ENCODE data around the gene DHX15.
A peak's percentile ranks its signal among the peaks of the same experiment; 100 is the strongest.
"Not testable (repeated sequence)": the region's sequence is repeated elsewhere in the genome, so short reads cannot be mapped to it uniquely, and the experiment has no call there.

DHX15 gene

DNA sequence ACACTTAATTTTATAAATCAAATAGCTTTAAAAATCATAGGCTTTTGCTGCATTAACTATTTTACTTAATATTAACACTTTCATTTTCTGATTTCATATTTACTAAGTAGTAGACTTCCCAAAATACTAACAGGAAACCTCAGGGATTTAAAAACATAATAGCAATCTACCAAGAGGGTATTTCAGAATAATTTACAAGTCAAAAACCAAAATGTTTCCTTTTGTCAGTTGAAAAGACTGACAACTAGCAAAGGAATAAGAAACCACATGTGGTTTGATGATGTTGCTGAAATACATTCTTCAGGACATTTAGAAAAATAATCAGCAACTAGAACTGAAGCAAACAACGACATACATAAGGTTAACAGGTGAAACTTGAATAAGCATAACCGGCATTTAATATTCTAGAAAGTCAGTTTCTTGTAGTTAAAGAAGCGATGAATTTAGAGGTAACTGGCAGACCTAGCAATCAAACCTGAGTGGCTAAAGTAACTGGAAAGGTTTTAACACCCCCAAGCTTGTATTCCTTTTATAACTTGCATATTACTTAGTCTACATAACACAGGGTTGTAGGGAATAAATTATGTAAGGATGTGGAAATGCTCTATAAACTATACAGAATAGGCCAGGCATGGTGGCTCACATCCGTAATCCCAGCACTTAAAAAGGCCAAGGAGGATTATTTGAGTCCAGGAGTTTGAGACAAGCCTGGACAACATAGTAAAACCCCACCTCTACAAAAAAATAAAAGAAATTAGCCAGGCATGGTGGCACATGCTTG is 40.0 kb downstream of the DHX15 start:
- no peak for DNase-seq (ENCODE audit: low spot score)

GRCh38 chr4:24537025-24537424 is 47.3 kb downstream of the DHX15 start:
- DNase-seq (ENCODE audit: low spot score): no peak

DNA sequence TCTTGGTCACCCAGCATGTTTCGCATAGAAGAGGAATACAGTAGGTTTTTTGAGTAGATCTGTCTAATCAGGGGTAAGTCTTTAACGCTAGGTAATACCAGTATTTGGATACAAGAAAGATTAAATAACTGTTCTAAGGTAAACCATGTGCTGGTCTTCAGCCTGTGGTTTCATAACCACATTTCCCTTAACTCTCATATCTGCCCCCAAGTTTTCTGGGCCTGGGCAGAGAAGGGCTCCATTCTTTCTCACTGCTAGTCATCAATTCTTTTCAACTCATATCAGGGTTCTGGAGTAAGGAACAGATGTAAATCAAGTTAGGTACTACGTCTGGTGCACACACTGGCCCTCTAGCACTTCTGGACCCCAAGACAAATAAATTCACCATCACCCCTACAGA is 49.0 kb downstream of the DHX15 start:
- no peak for DNase-seq (ENCODE audit: low spot score)

DNA sequence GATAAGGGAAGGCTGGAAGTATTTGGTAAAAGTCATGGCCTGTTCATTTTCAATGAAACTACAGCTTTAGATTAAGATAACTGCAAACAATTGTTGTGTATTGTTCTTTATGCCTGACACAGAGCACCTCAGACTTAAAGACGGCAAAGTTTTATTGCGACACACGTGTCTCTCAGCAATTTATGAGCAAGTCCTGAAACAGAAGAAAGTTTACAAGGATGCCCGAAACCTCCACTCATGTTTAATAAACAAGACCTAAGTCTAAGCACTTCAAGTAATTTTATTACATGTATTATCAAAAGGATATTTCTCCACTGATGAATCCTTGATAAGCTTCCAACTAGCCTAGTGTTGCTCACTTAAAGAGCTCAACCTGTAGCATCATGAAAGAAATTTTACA is 51.0 kb downstream of the DHX15 start:
- no peak for DNase-seq (ENCODE audit: low spot score)

DNA sequence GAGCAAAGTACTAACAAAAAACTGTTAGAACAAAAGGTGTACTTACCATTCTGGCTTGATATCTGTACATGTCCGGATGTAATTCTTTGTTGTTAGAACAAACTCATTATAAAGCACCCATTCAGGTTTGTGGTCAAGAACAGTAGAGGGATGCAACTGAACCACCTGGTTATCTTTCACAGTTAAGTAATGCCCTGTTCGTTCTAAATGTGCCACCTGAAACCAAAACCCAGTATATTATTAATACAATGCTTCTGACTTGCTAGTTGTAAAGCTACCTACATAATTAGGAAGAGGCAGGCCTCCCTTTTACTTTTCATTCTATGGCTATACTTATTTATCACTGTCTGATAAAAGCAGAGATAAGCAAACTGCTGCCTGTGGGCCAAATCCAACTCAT is 54.8 kb downstream of the DHX15 start:
- no peak for DNase-seq (ENCODE audit: low spot score)

- no peak for DNase-seq (ENCODE audit: low spot score)
Measured at GRCh38 chr4:24527371-24527770, 57.0 kb downstream of the DHX15 start.

- DNase-seq (ENCODE audit: low spot score): no peak
Measured at GRCh38 chr4:24521544-24521943, 62.8 kb downstream of the DHX15 start.

DNA sequence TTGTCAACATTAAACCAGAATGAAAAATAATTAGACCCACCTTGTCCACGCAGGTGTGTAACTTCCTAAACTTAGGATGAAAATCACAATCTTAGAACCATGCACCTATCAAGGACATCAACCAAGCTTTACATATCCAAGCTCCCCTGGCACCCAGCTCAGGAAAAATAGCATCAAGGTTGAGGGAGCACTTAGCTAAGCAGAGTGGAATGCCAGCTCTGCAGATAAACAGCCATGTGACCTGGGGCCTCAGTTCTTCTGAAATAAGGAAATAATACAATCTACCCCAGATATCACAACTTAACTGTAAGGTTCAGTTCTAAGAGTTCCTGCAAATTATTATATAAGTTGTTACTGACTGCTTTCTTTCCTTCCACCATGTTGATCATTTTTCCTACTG is 64.7 kb downstream of the DHX15 start:
- no peak for DNase-seq (ENCODE audit: low spot score)

DNA sequence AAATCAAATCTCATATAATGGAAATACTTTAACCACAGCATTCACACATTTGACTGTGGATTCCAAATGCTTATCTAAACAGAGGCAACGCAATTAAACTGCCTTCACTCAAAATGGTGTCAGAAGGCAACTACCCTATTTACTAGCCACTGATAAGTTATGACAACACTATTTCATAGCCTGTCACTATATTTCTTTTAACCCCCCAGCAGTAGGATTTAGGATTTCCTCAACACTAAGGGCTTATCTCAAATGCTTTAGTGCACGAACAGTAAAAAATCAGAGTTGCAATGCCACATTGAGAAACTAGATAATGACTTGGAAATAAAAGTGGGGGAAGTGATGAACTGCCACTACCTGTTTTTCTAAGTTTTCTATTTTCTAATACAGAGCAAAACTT is 66.7 kb downstream of the DHX15 start:
- no peak for DNase-seq (ENCODE audit: low spot score)

DNA sequence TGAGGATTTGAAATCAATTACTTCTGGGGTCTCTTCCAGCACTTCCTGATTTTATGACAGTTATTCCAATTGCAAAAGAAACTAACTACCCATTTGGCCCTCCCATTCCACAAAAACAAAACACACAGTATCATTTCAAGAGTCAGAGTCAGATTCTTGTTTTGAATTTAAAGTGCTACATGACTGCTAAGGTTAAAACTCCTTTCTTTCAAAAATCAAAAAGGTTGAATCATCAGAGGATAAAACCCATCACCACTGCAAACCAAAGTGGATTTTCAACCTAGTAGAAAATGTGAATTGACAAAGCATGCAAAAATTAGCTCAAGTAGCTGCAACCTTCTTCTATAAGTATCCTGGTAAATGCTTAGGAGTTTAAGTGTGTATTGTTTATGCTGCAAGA is 67.4 kb downstream of the DHX15 start:
- no peak for DNase-seq (ENCODE audit: low spot score)

DNA sequence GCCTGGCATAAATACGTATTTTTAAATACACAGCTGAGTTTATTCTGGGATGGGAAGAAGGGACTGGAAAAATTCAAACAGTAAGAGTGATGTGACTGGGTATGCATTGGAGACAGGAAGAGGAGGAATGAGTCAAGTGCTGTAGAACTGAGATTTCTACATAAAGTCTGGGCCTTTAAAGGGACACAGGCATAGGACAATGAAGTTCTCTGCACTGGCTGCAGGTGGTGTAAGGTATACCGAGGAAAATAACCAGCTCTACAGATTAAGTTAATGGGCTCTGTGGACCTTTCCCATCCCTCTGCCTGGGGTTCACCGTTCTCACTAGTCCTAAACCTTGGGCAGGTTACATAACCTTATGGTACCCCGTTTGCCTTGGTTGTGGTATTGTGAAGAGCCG is 68.7 kb downstream of the DHX15 start:
- DNase-seq (ENCODE audit: low spot score): no peak

- DNase-seq (ENCODE audit: low spot score): no peak
Measured at GRCh38 chr4:24514808-24515207, 69.5 kb downstream of the DHX15 start.

DNA sequence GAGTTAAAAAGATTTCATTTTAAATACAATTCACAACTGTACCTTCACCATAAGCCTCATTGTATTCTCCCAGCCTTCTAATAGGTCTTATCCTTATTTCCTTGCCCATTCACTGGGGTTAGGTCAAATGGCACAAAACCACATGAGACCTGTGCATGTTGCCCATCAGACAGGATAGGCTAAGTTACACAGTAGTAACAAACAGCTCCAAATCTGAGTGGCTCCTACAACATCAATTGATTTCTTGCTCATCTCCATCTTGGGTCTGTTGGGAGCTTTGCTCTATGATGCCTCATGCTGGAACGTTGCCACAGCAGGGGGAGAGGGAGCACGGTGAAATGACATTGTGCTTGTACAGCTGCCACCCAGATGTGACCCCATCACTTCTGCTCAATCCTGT is 70.6 kb downstream of the DHX15 start:
- no peak for DNase-seq (ENCODE audit: low spot score)

DNA sequence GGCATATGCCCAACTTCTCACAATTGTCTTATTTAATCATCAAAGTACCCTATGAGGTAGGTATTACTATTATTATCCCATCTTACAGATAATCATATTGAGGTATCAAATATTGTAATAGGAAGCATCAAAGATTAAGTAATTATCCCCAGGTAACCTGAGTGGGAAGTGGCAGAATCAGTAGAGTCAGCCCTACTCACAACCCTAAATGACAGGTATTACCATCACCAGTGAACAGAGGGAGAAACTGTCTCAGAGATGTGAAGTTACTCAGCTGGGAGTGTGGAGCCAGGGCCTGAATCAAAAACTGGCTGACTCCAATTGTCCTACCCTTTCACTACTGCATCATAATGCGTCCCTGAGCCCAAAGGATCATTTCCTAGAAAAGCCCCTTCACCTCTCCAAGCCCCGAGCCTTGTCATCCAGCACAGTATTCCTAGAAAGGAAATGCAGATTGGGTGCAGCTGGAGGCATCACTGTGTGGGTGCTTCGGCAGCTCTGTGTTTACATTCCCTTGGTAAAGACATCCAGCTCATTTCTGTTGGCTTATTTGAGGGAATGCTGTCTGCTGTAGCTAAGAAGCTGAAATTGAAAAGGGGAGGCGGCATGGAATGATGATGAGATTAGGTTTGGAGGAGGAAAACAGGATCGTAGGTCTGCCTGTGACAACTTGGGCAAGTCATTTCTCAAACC is 72.8 kb downstream of the DHX15 start:
- DNase-seq (ENCODE audit: low spot score): no peak

- DNase-seq (ENCODE audit: low spot score): no peak
Measured at GRCh38 chr4:24510091-24510490, 74.3 kb downstream of the DHX15 start.

DNA sequence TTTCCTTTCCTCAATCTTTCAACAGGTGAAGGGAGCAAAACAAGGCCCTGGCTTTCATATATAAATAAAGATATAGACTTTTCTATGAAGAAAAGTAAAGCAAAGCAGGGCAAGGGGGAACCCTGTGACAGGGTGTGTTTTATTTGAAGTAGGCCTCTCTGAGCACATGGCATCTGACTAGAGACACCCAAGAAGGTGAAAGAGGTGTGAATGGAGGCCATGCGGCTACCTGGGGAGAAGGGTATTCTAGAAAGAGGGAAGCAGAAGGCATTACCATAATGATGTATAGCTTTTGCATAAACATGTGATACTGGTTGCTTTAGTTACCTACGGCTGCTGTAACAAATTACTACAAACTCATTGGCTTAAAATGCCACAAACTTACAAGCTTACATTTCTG is 75.8 kb downstream of the DHX15 start:
- DNase-seq (ENCODE audit: low spot score): no peak

DNA sequence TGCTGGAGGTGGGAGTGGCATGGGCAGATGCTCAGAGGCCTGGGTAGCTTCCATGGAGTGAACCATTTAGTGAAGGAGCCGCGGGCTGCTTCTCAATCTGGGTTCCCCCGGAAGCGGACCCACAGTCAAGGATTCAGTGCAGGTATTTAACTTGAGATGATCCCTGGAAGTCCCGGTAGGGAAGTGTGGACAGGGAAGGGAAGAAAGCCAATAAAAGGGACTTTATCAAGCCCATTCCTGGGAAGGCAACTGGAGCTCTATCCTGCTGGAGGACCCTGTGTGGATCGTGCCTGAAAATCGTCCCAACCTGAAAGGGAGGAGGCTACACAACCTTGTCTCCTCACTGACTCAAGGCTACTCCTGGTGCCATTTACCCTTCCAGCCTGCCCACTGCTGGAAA is 76.9 kb downstream of the DHX15 start:
- DNase-seq (ENCODE audit: low spot score): no peak

DNA sequence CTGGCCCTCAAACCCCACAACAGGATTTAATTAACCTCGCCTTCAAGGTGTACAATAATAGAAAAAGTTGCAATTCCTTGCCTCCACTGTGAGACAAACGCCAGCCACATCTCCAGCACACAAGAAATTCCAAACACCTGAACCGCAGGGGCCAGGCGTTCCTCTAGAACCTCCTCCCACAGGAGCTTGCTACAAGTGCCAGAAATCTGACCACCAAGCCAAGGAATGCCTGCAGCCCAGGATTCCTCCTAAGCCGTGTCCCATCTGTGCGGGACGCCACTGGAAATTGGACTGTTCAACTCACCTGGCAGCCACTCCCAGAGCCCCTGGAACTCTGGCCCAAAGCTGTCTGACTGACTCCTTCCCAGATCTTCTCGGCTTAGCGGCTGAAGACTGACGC is 81.3 kb downstream of the DHX15 start:
- not testable (repeated sequence) for DNase-seq (ENCODE audit: low spot score)

DNA sequence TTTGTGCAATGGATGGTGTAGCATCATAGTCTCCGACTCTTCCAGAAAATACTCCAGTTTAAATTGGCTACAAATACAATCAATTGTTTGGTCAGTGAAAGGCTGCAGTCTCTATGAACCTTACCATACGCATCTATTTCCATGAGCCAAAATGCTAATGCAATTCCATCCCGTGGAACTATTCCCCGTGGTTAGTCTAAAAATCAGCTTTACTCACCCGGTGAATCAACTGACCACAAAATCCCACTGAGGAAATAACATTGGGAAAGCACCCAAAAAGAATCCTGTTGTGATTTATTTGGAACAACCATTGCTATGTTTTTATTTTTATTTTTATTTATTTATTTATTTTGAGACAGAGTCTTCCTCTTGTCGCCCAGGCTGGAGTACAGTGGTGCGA is 87.1 kb downstream of the DHX15 start:
- DNase-seq (ENCODE audit: low spot score): no peak

GRCh38 chr4:24496597-24496996 is 87.8 kb downstream of the DHX15 start:
- DNase-seq (ENCODE audit: low spot score): no peak

DNA sequence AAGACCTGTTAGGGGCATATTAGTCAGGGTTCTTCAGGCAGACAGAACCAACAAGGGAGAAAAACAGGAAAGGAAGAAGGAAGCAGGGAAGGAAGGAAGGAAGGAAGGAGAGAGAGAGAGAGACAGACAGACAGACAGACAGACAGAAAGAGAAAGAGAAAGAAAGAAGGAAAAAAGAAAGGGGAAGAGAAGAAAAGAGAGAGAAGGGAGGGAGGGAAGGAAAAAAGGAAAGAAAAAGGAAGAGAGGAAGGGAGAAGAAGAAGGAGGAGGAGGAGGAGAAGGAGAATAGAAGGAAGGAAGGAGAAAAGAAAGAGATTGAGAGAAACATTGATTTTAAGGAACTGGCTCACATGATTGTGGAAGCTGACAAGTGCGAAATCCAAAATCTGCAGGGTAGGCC is 89.0 kb downstream of the DHX15 start:
- no peak for DNase-seq (ENCODE audit: low spot score)

DNA sequence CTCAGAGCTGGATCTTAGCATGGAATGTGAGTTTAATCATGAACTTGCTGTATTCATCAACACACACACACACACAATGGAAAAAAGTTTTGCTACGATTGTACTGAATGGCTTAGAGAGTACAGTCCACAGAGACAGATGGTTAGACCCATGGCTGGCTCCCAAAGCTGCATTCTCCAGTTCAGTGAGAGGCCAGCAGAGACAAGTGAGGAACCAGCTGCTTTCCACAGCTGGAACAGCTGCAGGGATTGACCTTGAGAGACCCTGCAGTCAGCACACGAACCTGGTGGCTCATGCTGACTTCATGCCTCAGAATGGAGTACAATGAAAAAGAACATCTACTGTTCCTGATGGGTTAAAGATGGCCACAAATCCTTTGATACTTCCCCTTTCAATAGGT is 94.5 kb downstream of the DHX15 start:
- DNase-seq (ENCODE audit: low spot score): no peak

GRCh38 chr4:24488399-24489164 is 95.8 kb downstream of the DHX15 start:
- DNase-seq (ENCODE audit: low spot score): peak; percentile 66
